Neural progenitor cell (in vitro differentiated cells): ENCODE data around the gene ALMS1. TPM values are rescaled to one million over a fixed set of nuclear protein-coding genes. Genes with fewer than 3 reads are reported as not detected.
A peak's percentile ranks its signal among the peaks of the same experiment; 100 is the strongest.

Experiments
- DNase-seq: peaks from one replicate; pipeline ENCODE4 v3.0.0-alpha.2; 2016; ENCODE audit warnings: low spot score
- H2AFZ ChIP-seq: fragments of 200-600 bp; sonication (generic); replicated peaks from 2 replicates; pipeline ENCODE4 v1.6.1; 2016; ENCODE audit warnings: antibody characterized with exemption
- H3F3A ChIP-seq: fragments of 200-600 bp; sonication (generic); 2 replicates; pipeline ENCODE4 v1.6.1; 2016; ENCODE audit warnings: antibody characterized with exemption, low read depth
- H3K27ac ChIP-seq: fragments of 200-600 bp; sonication (generic); 2 replicates; pipeline ENCODE4 v1.5.1; 2016; ENCODE audit warnings: mild to moderate bottlenecking
- H3K27me3 ChIP-seq: fragments of 200-600 bp; sonication (generic); 2 replicates; pipeline ENCODE4 v1.6.1; 2016; ENCODE audit warnings: mild to moderate bottlenecking, moderate library complexity
- H3K36me3 ChIP-seq: fragments of 200-600 bp; sonication (generic); 2 replicates; pipeline ENCODE4 v1.5.1; 2016
- H3K4me1 ChIP-seq: fragments of 200-600 bp; sonication (generic); 2 replicates; pipeline ENCODE4 v1.6.1; 2016; ENCODE audit warnings: mixed run types
- H3K4me2 ChIP-seq: fragments of 200-600 bp; sonication (generic); 2 replicates; pipeline ENCODE4 v1.6.1; 2016
- H3K4me3 ChIP-seq: fragments of 200-600 bp; sonication (generic); 2 replicates; pipeline ENCODE4 v1.5.1; 2016
- H3K79me2 ChIP-seq: fragments of 200-600 bp; sonication (generic); 2 replicates; pipeline ENCODE4 v1.6.1; 2016; ENCODE audit warnings: low read depth
- H3K9ac ChIP-seq: fragments of 200-600 bp; sonication (generic); 2 replicates; pipeline ENCODE4 v1.6.1; 2016
- H3K9me3 ChIP-seq: fragments of 200-600 bp; sonication (generic); 2 replicates; pipeline ENCODE4 v1.5.1; 2016; ENCODE audit warnings: low read depth
- H4K20me1 ChIP-seq: fragments of 200-600 bp; sonication (generic); 2 replicates; pipeline ENCODE4 v1.6.1; 2016; ENCODE audit warnings: low read depth
- H3K27ac Mint-ChIP-seq: 3 replicates; pipeline ENCODE4 v1.8.0; 2021; ENCODE audit warnings: mixed read lengths
- H3K27me3 Mint-ChIP-seq: 2 replicates; pipeline ENCODE4 v1.8.0; 2022; ENCODE audit warnings: low read depth, mild to moderate bottlenecking, inconsistent platforms, moderate library complexity, mixed read lengths; ENCODE audit not compliant: insufficient read depth
- H3K36me3 Mint-ChIP-seq: 3 replicates; pipeline ENCODE4 v1.8.0; 2021; ENCODE audit warnings: mixed read lengths
- H3K4me1 Mint-ChIP-seq: 3 replicates; pipeline ENCODE4 v1.8.0; 2021; ENCODE audit warnings: mixed read lengths
- H3K4me3 Mint-ChIP-seq: 3 replicates; pipeline ENCODE4 v1.8.0; 2021; ENCODE audit warnings: mild to moderate bottlenecking, moderate library complexity, mixed read lengths
- H3K9me3 Mint-ChIP-seq: 3 replicates; pipeline ENCODE4 v1.8.0; 2020; ENCODE audit warnings: mixed read lengths
- EZH2 ChIP-seq: fragments of 200-600 bp; sonication (generic); IDR thresholded peaks from 2 replicates; pipeline ENCODE4 v1.6.1; 2017; ENCODE audit warnings: antibody characterized with exemption, mild to moderate bottlenecking, moderate library complexity
- EZH2phosphoT487 ChIP-seq: fragments of 200-600 bp; sonication (generic); IDR thresholded peaks from 2 replicates; pipeline ENCODE4 v1.6.1; 2017; ENCODE audit warnings: antibody characterized with exemption
- total RNA-seq: library from RNA; depleted of rRNA; stranded (reverse); fragments of >200 nt; gene quantifications from 2 replicates; pipeline ENCODE4 v1.2.3, GENCODE V29; 2015; ENCODE audit warnings: low replicate concordance
- TF ChIP-seq, protein P1 (sequence below): fragments of 200-600 bp; sonication (generic); IDR thresholded peaks from 2 replicates; pipeline ENCODE4 v1.5.1; 2017; ENCODE audit warnings: antibody characterized with exemption, mild to moderate bottlenecking

ALMS1 gene, protein sequence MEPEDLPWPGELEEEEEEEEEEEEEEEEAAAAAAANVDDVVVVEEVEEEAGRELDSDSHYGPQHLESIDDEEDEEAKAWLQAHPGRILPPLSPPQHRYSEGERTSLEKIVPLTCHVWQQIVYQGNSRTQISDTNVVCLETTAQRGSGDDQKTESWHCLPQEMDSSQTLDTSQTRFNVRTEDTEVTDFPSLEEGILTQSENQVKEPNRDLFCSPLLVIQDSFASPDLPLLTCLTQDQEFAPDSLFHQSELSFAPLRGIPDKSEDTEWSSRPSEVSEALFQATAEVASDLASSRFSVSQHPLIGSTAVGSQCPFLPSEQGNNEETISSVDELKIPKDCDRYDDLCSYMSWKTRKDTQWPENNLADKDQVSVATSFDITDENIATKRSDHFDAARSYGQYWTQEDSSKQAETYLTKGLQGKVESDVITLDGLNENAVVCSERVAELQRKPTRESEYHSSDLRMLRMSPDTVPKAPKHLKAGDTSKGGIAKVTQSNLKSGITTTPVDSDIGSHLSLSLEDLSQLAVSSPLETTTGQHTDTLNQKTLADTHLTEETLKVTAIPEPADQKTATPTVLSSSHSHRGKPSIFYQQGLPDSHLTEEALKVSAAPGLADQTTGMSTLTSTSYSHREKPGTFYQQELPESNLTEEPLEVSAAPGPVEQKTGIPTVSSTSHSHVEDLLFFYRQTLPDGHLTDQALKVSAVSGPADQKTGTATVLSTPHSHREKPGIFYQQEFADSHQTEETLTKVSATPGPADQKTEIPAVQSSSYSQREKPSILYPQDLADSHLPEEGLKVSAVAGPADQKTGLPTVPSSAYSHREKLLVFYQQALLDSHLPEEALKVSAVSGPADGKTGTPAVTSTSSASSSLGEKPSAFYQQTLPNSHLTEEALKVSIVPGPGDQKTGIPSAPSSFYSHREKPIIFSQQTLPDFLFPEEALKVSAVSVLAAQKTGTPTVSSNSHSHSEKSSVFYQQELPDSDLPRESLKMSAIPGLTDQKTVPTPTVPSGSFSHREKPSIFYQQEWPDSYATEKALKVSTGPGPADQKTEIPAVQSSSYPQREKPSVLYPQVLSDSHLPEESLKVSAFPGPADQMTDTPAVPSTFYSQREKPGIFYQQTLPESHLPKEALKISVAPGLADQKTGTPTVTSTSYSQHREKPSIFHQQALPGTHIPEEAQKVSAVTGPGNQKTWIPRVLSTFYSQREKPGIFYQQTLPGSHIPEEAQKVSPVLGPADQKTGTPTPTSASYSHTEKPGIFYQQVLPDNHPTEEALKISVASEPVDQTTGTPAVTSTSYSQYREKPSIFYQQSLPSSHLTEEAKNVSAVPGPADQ (N-terminal part only)
- total RNA-seq: 55.3 and 58.8 TPM in 2 replicates

DNA sequence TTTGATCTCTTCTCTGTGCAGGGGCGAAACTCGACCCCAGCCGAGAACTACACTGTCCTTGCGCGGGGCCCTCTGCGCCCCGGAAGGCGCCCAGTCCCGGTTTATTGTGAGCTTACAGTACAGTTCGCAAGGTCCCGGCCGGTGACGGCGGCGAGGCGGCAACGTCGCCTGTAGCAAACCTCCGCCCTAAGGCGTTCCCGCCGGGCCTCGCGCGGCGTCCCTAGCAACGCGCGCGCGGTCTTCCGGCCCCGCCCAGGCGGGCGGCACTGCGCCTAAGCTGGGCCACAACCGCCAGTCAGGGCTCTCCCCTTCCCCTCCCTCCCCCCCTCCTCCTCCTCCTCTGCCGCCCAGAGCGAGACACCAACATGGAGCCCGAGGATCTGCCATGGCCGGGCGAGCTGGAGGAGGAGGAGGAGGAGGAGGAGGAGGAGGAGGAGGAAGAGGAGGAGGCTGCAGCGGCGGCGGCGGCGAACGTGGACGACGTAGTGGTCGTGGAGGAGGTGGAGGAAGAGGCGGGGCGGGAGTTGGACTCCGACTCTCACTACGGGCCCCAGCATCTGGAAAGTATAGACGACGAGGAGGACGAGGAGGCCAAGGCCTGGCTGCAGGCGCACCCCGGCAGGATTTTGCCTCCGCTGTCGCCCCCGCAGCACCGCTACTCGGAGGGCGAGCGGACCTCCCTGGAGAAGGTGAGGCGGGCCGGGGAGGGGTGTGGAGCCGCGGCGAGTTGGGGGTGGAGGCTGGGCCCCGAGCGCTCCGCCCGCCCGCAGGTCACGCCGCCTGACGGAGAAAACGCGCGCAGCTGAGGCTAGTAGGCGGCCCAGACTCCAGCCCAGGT is at the start of gene ALMS1:
Gene ALMS1, plus strand, starts transcription at position 333 of the 838 bp plus-strand sequence. Its CDS starts 33 bp downstream, at position 366.
- H3K36me3 ChIP-seq: no peaks in the 10 kb centered on the region
- peaks cover 19% of the 10 kb centered on the region for H3K4me1 ChIP-seq
- peak within 1 kb of the TSS; percentile 74 for H3K9ac ChIP-seq
- H3K4me3 Mint-ChIP-seq: peak within 1 kb of the TSS; percentile 98
- H2AFZ ChIP-seq: peak within 1 kb of the TSS; percentile 94
- peaks cover 12% of the 10 kb centered on the region for H4K20me1 ChIP-seq
- peak within 1 kb of the TSS; percentile 91 for H3K27ac ChIP-seq
- H3K9me3 ChIP-seq: no peaks in the 10 kb centered on the region
- DNase-seq: peak; percentile 98
- peaks cover 15% of the 10 kb centered on the region for H3K4me1 Mint-ChIP-seq
- H3K27me3 ChIP-seq: peaks cover 36% of the 10 kb centered on the region
- peaks cover 17% of the 10 kb centered on the region for H3F3A ChIP-seq
- H3K27ac Mint-ChIP-seq: peak within 1 kb of the TSS; percentile 79
- peaks cover 45% of the 10 kb centered on the region for H3K79me2 ChIP-seq
- H3K27me3 Mint-ChIP-seq: peaks cover 8% of the 10 kb centered on the region
- H3K4me2 ChIP-seq: peak within 1 kb of the TSS; percentile 91
- H3K4me3 ChIP-seq: peak within 1 kb of the TSS; percentile 99
- H3K9me3 Mint-ChIP-seq: peaks cover 2% of the 10 kb centered on the region
- TF ChIP-seq EZH2 (no peak), EZH2phosphoT487 (no peak)
- TF ChIP-seq, protein P1, sequence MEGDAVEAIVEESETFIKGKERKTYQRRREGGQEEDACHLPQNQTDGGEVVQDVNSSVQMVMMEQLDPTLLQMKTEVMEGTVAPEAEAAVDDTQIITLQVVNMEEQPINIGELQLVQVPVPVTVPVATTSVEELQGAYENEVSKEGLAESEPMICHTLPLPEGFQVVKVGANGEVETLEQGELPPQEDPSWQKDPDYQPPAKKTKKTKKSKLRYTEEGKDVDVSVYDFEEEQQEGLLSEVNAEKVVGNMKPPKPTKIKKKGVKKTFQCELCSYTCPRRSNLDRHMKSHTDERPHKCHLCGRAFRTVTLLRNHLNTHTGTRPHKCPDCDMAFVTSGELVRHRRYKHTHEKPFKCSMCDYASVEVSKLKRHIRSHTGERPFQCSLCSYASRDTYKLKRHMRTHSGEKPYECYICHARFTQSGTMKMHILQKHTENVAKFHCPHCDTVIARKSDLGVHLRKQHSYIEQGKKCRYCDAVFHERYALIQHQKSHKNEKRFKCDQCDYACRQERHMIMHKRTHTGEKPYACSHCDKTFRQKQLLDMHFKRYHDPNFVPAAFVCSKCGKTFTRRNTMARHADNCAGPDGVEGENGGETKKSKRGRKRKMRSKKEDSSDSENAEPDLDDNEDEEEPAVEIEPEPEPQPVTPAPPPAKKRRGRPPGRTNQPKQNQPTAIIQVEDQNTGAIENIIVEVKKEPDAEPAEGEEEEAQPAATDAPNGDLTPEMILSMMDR: peak; percentile 25
- peaks cover 12% of the 10 kb centered on the region for H3K36me3 Mint-ChIP-seq

GRCh38 chr2:73337828-73338227 is 47.8 kb upstream of the ALMS1 start:
- Histone ChIP-seq H3K79me2 (no peaks in the 10 kb centered on the region), H3K4me2 (no peak overlapping the region), H3K27me3 (peaks cover 3% of the 10 kb centered on the region), H3K27ac (no peak overlapping the region), H3K9me3 (no peaks in the 10 kb centered on the region), H4K20me1 (no peaks in the 10 kb centered on the region), H3K9ac (no peak overlapping the region), H3K4me3 (no peak overlapping the region), H3F3A (no peaks in the 10 kb centered on the region), H2AFZ (no peak overlapping the region), H3K4me1 (no peaks in the 10 kb centered on the region), H3K36me3 (no peaks in the 10 kb centered on the region)
- DNase-seq: no peak
- H3K27me3 Mint-ChIP-seq: peaks cover 5% of the 10 kb centered on the region
- no peak overlapping the region for H3K4me3 Mint-ChIP-seq
- TF ChIP-seq EZH2 (no peak), EZH2phosphoT487 (no peak)
- TF ChIP-seq, protein P1: no peak
- H3K27ac Mint-ChIP-seq: no peak overlapping the region
- no peaks in the 10 kb centered on the region for H3K4me1 Mint-ChIP-seq
- H3K36me3 Mint-ChIP-seq: no peaks in the 10 kb centered on the region
- H3K9me3 Mint-ChIP-seq: peaks cover 6% of the 10 kb centered on the region

DNA sequence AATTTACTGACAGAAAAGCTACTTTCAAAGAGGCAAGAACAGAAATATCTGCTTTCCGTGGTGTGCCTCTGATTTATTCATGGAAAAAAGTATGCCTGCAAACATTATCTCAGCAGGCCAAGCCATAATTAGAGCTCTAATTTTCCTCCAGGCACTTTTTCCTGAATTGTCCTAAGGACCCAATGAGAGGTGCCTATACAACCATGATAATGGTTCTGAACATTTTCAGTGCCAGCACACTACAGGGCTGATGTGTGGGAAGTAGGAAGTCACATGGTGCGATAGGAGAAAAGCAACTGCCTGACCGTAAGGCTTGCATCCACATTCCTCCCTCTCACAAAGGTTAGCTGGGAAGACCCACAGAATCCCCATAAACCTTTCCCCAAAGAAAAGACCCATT is 46.4 kb upstream of the ALMS1 start:
- Histone ChIP-seq H3F3A (no peaks in the 10 kb centered on the region), H3K36me3 (no peaks in the 10 kb centered on the region), H3K79me2 (no peaks in the 10 kb centered on the region), H3K9ac (no peak overlapping the region), H3K27me3 (peaks cover 3% of the 10 kb centered on the region), H3K4me2 (no peak overlapping the region), H3K27ac (no peak overlapping the region), H3K4me3 (no peak overlapping the region), H4K20me1 (no peaks in the 10 kb centered on the region), H3K9me3 (no peaks in the 10 kb centered on the region), H3K4me1 (no peaks in the 10 kb centered on the region), H2AFZ (peak overlapping the region; percentile 26)
- no peaks in the 10 kb centered on the region for H3K4me1 Mint-ChIP-seq
- no peak overlapping the region for H3K27ac Mint-ChIP-seq
- peaks cover 3% of the 10 kb centered on the region for H3K27me3 Mint-ChIP-seq
- peaks cover 6% of the 10 kb centered on the region for H3K9me3 Mint-ChIP-seq
- no peak for DNase-seq
- H3K4me3 Mint-ChIP-seq: no peak overlapping the region
- TF ChIP-seq EZH2 (no peak), EZH2phosphoT487 (no peak)
- TF ChIP-seq, protein P1: no peak
- no peaks in the 10 kb centered on the region for H3K36me3 Mint-ChIP-seq
